HepG2 (cell line): ENCODE data around the gene UBE4A. TPM values are rescaled to one million over a fixed set of nuclear protein-coding genes. Genes with fewer than 3 reads are reported as not detected.

Experiments used
- ETV5 ChIP-seq: IDR thresholded peaks from 2 replicates; pipeline ENCODE4 v1.6.1; 2018; ENCODE audit warnings: missing biosample characterization, missing genetic modification reagents, inconsistent platforms, borderline replicate concordance
- GMEB2 ChIP-seq: IDR thresholded peaks from 2 replicates; pipeline ENCODE4 v1.6.1; 2016; ENCODE audit warnings: missing biosample characterization, missing genetic modification reagents, low read depth
- JARID2 ChIP-seq: sonication (generic); formaldehyde crosslinking; IDR thresholded peaks from 2 replicates; pipeline ENCODE4 v1.8.1; 2023; ENCODE audit warnings: missing genetic modification reagents, inconsistent platforms; ENCODE audit not compliant: insufficient replicate concordance
- LCORL ChIP-seq, 2 experiments: fragments of 450-650 bp in 1 of 2; sonication (generic) in 1 of 2; formaldehyde crosslinking in 1 of 2; IDR thresholded peaks; 2 replicates each; pipeline versions ENCODE4 v1.5.0 to v1.6.1; 2017 to 2020; ENCODE audit warnings: antibody characterized with exemption in 1 of 2, missing genetic modification reagents in 1 of 2
- NFYB ChIP-seq: sonication (generic); formaldehyde crosslinking; IDR thresholded peaks from 2 replicates; pipeline ENCODE4 v1.4.0; 2020; ENCODE audit warnings: missing genetic modification reagents
- NFYC ChIP-seq: IDR thresholded peaks from 2 replicates; pipeline ENCODE4 v1.6.1; 2016; ENCODE audit warnings: missing genetic modification reagents, missing compliant biosample characterization
- REPIN1 ChIP-seq: sonication (generic); formaldehyde crosslinking; IDR thresholded peaks from 2 replicates; pipeline ENCODE4 v1.8.0; 2022; ENCODE audit warnings: missing genetic modification reagents, low read depth, mild to moderate bottlenecking, borderline replicate concordance
- SP5 ChIP-seq: IDR thresholded peaks from 2 replicates; pipeline ENCODE4 v1.6.1; 2016; ENCODE audit warnings: low read depth, borderline replicate concordance
- TFDP2 ChIP-seq: sonication (generic); formaldehyde crosslinking; IDR thresholded peaks from 2 replicates; pipeline ENCODE4 v1.4.0; 2020; ENCODE audit warnings: missing genetic modification reagents
- ZNF318 ChIP-seq: sonication (generic); formaldehyde crosslinking; IDR thresholded peaks from 2 replicates; pipeline ENCODE4 v1.4.0; 2020; ENCODE audit warnings: mild to moderate bottlenecking, missing genetic modification reagents
- polyA plus RNA-seq, 8 experiments: library from polyadenylated mRNA; depleted of rRNA in 3 of 8; stranded (reverse) in 7 of 8; unstranded in 1 of 8; fragments of >200 nt; fragmentation: Illumina TruSeq in 4 of 8; extraction: Trizol in 4 of 8; gene quantifications; 2 replicates each; pipeline versions ENCODE4 v1.2.1 to v1.2.3, GENCODE V29; 2011 to 2016; ENCODE audit warnings: low read depth in 4 of 8, missing spikeins in 1 of 8, mixed read lengths in 1 of 8; ENCODE audit not compliant: insufficient read depth in 1 of 8
- total RNA-seq, 5 experiments: library from RNA; depleted of rRNA; stranded (reverse); fragments of >200 nt; fragmentation: Illumina TruSeq; extraction: Trizol; gene quantifications; 2 replicates each; pipeline ENCODE4 v1.2.3, GENCODE V29; 2016; ENCODE audit warnings: low read depth in 1 of 5
- TF ChIP-seq, protein P1 (sequence below): sonication (generic); formaldehyde crosslinking; IDR thresholded peaks from 2 replicates; pipeline ENCODE4 v1.5.1; 2020; ENCODE audit warnings: mild to moderate bottlenecking, missing genetic modification reagents, moderate library complexity

UBE4A gene
- total and polyA plus RNA-seq, 2 of the 13 experiments (the other 11 are each of a cell fraction or from before 2014, with no cell fraction given), result 15.1 to 32.7 TPM

DNA sequence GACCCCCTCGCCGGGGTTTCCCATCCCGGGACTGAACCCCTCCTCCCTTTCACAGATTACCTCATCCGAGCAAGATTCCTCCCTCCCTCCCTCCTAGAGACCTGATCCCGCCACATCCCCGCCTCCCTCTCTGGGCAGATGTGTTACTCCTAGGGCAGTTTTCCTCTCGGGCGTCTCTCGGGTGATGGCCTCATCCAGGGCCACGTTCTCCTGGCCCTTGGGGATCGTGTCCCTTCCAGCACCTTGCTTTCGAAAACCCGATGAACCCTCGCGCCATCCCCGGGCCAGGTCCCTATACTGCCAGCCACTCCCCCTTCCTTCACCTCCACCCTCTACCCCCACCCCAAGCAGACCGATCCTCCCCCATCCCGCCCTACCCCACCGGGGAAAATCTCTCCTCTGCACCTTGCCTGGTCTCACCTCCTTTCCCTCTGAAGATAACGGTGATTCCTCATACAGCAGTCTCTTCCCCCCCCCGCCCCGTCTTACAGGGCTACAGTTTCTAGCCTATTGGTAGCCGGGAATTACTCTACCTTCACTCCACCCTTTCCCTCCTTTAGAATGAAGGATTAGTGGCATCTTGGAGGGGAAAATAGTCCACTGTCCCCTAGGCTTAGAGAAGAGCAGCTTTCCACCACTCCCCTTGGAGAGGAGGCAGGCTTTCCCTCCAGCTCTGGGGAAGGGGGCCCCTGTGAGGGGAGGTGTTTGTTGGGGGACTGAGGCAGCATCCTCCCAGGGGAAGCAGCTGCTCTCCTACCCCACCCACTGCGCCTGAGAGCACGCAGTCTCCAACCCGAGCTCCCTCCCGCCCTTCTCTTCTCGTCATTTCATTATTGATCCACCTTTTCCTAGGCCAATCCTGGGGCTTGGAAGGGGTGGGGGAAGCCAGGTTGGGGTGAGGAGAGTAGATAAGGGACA lies 78.1 kb downstream of the UBE4A start (continued):
- TF ChIP-seq GMEB2 (CRISPR knock-in tag), result no peak
- peak; percentile 40 for TF ChIP-seq NFYC (CRISPR knock-in tag)
- peak; percentile 36; the same call in 1 of the 2 replicates for TF ChIP-seq TFDP2
- no peak for TF ChIP-seq JARID2 (CRISPR knock-in tag)
- TF ChIP-seq ETV5, result 0 out of 2 replicates have a peak, but pooled peaks have one; percentile 10
- TF ChIP-seq, protein P1, sequence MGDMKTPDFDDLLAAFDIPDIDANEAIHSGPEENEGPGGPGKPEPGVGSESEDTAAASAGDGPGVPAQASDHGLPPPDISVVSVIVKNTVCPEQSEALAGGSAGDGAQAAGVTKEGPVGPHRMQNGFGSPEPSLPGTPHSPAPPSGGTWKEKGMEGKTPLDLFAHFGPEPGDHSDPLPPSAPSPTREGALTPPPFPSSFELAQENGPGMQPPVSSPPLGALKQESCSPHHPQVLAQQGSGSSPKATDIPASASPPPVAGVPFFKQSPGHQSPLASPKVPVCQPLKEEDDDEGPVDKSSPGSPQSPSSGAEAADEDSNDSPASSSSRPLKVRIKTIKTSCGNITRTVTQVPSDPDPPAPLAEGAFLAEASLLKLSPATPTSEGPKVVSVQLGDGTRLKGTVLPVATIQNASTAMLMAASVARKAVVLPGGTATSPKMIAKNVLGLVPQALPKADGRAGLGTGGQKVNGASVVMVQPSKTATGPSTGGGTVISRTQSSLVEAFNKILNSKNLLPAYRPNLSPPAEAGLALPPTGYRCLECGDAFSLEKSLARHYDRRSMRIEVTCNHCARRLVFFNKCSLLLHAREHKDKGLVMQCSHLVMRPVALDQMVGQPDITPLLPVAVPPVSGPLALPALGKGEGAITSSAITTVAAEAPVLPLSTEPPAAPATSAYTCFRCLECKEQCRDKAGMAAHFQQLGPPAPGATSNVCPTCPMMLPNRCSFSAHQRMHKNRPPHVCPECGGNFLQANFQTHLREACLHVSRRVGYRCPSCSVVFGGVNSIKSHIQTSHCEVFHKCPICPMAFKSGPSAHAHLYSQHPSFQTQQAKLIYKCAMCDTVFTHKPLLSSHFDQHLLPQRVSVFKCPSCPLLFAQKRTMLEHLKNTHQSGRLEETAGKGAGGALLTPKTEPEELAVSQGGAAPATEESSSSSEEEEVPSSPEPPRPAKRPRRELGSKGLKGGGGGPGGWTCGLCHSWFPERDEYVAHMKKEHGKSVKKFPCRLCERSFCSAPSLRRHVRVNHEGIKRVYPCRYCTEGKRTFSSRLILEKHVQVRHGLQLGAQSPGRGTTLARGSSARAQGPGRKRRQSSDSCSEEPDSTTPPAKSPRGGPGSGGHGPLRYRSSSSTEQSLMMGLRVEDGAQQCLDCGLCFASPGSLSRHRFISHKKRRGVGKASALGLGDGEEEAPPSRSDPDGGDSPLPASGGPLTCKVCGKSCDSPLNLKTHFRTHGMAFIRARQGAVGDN (CRISPR knock-in tag), result peak; percentile 40; the same call in 1 of the 2 replicates
- TF ChIP-seq NFYB (CRISPR knock-in tag), result peak; percentile 52; the same call in 1 of the 2 replicates
- TF ChIP-seq SP5 (CRISPR knock-in tag), result 0 out of 2 replicates have a peak, but pooled peaks have one; percentile 18
- no peak for TF ChIP-seq LCORL (IDR thresholded peaks at IDR 0.05)
- TF ChIP-seq LCORL (CRISPR knock-in tag; IDR thresholded peaks at IDR 0.05), result 0 out of 2 replicates have a peak, but pooled peaks have one; percentile 14
- no peak for TF ChIP-seq REPIN1 (CRISPR knock-in tag)
- no peak for TF ChIP-seq ZNF318 (CRISPR knock-in tag)
